K562 (cell line): ENCODE data around the gene GRHL3.

Experiments used
- FOSL1 ChIP-seq: fragments of 200-800 bp; sonication (Bioruptor generic); conservative IDR thresholded peaks from 2 replicates; pipeline ENCODE4 v1.6.1; 2016; ENCODE audit warnings: missing genetic modification characterization, missing compliant biosample characterization
- HDAC1 ChIP-seq, 2 experiments: fragments of 450-650 bp; IDR thresholded peaks; 2 replicates each; pipeline ENCODE4 v1.6.1; 2016 to 2017; ENCODE audit warnings: inconsistent platforms in 1 of 2, mild to moderate bottlenecking in 1 of 2, moderate library complexity in 1 of 2
- JUN ChIP-seq, 2 experiments: sonication (generic) in 1 of 2; formaldehyde crosslinking in 1 of 2; IDR thresholded peaks; 2 replicates each; pipeline versions ENCODE4 v1.6.1 to v1.8.0; 2012 to 2022; ENCODE audit warnings: borderline replicate concordance in 2 of 2, mild to moderate bottlenecking in 2 of 2, improper control_type of control experiment in 1 of 2, low read depth in 1 of 2, low read length in 1 of 2, missing genetic modification reagents in 1 of 2
- NRF1 ChIP-seq, 2 experiments: fragments of 450-650 bp; IDR thresholded peaks in 1 of 2; conservative IDR thresholded peaks in 1 of 2; 2 replicates each; pipeline ENCODE4 v1.6.1; 2014; ENCODE audit warnings: mild to moderate bottlenecking in 2 of 2
- PATZ1 ChIP-seq: fragments of 250-450 bp; sonication (Bioruptor Pico); IDR thresholded peaks from 2 replicates; pipeline ENCODE4 v1.5.0; 2020; ENCODE audit warnings: mild to moderate bottlenecking, borderline replicate concordance
- RFX5 ChIP-seq: IDR thresholded peaks from 2 replicates; pipeline ENCODE4 v1.6.1; 2011; ENCODE audit warnings: low read depth, mild to moderate bottlenecking, improper control_type of control experiment, low read length
- SMARCA5 ChIP-seq: fragments of 450-650 bp; IDR thresholded peaks from 2 replicates; pipeline ENCODE4 v1.6.1; 2016
- TAF1 ChIP-seq: IDR thresholded peaks from 2 replicates; pipeline ENCODE4 v1.6.1; 2011; ENCODE audit warnings: mild to moderate bottlenecking, low read length, moderate library complexity; ENCODE audit not compliant: insufficient read depth, control insufficient read depth, severe bottlenecking; ENCODE audit errors: extremely low read depth
- THRA ChIP-seq: fragments of 450-650 bp; IDR thresholded peaks from 2 replicates; pipeline ENCODE4 v1.6.1; 2017; ENCODE audit warnings: mild to moderate bottlenecking, moderate library complexity
- UBTF ChIP-seq, 2 experiments: IDR thresholded peaks; 2 replicates each; pipeline ENCODE4 v1.6.1; 2012; ENCODE audit warnings: improper control_type of control experiment in 2 of 2, low read depth in 2 of 2, low read length in 2 of 2, borderline replicate concordance in 1 of 2
- ZBTB17 ChIP-seq: fragments of 450-650 bp; formaldehyde crosslinking; IDR thresholded peaks from 2 replicates; pipeline ENCODE4 v1.4.0; 2020; ENCODE audit warnings: mild to moderate bottlenecking
- ZNF354B ChIP-seq: fragments of 250-450 bp; sonication (Bioruptor Pico); IDR thresholded peaks from 2 replicates; pipeline ENCODE4 v1.4.0; 2020

- no peak for TF ChIP-seq JUN (IDR thresholded peaks at IDR 0.05; ENCODE audit: borderline replicate concordance, low read depth, low read length)
- TF ChIP-seq JUN (CRISPR knock-in tag; IDR thresholded peaks at IDR 0.05; ENCODE audit: borderline replicate concordance): no peak
- TF ChIP-seq ZNF354B (CRISPR knock-in tag): no peak
- TF ChIP-seq NRF1 (conservative IDR thresholded peaks at IDR 0.05 in 1 of 2, IDR thresholded peaks at IDR 0.05 in 1 of 2): no peak
- TF ChIP-seq TAF1: no peak
- no peak for TF ChIP-seq FOSL1 (tag)
- TF ChIP-seq UBTF (IDR thresholded peaks at IDR 0.05; ENCODE audit: borderline replicate concordance in 1 of 2, low read depth in 2 of 2, low read length in 2 of 2): no peak
- no peak for TF ChIP-seq RFX5
- TF ChIP-seq ZBTB17 (CRISPR knock-in tag): no peak
- TF ChIP-seq SMARCA5: no peak
- TF ChIP-seq THRA: no peak
- TF ChIP-seq HDAC1 (IDR thresholded peaks at IDR 0.05): no peak
- no peak for TF ChIP-seq PATZ1 (CRISPR knock-in tag)
These were observed 8.7 kb downstream of the GRHL3 start for GRCh38 chr1:24327891-24328290.
